HepG2 (cell line): ENCODE data around the gene COMP. TPM values are rescaled to one million over a fixed set of nuclear protein-coding genes. Genes with fewer than 3 reads are reported as not detected.

ENCODE experiments used
- ATAC-seq: fragments of 200-7000 bp; cut with Tn5 transposase; 3 replicates; pipeline ENCODE4 v1.9.1; 2020; ENCODE audit warnings: mild to moderate bottlenecking, moderate library complexity
- BruUV-seq: library from RNA; stranded (reverse); fragments of 400-500 nt; replicated peaks from 2 replicates; lab custom pipeline; 2021; lab: Mats Ljungman, UMichigan
- CTCF ChIA-PET: fragments of 300-600 bp; formaldehyde crosslinking; extraction: SDS; loops from one replicate; lab custom pipeline; 2021; ENCODE audit warnings: low total read pairs, inconsistent platforms, low intra/inter-chr PET ratio; lab: Yijun Ruan, JAX
- POLR2A ChIA-PET: fragments of 350-600 bp; sonication (Branson Sonifier 250); formaldehyde crosslinking; loops from one replicate; lab custom pipeline; 2020; ENCODE audit warnings: antibody characterized with exemption, inconsistent platforms; lab: Yijun Ruan, JAX
- DNase-seq: peaks from one replicate; pipeline ENCODE4 v3.0.0-alpha.2; 2015; ENCODE audit warnings: low spot score
- FAIRE-seq: peaks from 3 replicates; lab custom pipeline; 2011; peaks lifted over from hg19 to GRCh38; lab: Jason Lieb, UNC
- H2AFZ ChIP-seq: one replicate; pipeline ENCODE4 v1.6.1; 2011; ENCODE audit warnings: low read length, inconsistent platforms
- H3K27ac ChIP-seq: fragments of 300-600 bp; 3 replicates; pipeline ENCODE4 v1.8.0; 2011; ENCODE audit warnings: mixed run types, mild to moderate bottlenecking, mixed read lengths, low read length, inconsistent platforms; ENCODE audit not compliant: insufficient read depth; ENCODE audit errors: extremely low read length
- H3K27me3 ChIP-seq, 2 experiments: fragments of 200-600 bp in 1 of 2; 2 replicates in 1 of 2; 3 replicates in 1 of 2; pipeline versions ENCODE4 v1.6.0 to v1.8.0; 2011; ENCODE audit warnings: low read length in 2 of 2, mild to moderate bottlenecking in 2 of 2, moderate library complexity in 2 of 2, inconsistent platforms in 1 of 2; ENCODE audit not compliant: insufficient read depth in 2 of 2, control insufficient read depth in 1 of 2
- H3K36me3 ChIP-seq, 2 experiments: fragments of 200-600 bp in 1 of 2; replicated peaks in 1 of 2; 2 replicates in 1 of 2; 3 replicates in 1 of 2; pipeline versions ENCODE4 v1.5.1 to v1.8.0; 2011; ENCODE audit warnings: low read length in 2 of 2, inconsistent platforms in 1 of 2; ENCODE audit not compliant: insufficient read depth in 2 of 2, control insufficient read depth in 1 of 2
- H3K4me1 ChIP-seq: 2 replicates; pipeline ENCODE4 v1.5.1; 2012; ENCODE audit warnings: low read length, inconsistent platforms; ENCODE audit not compliant: insufficient read depth
- H3K4me2 ChIP-seq: 2 replicates; pipeline ENCODE4 v1.6.0; 2011; ENCODE audit warnings: low read depth, low read length, inconsistent platforms
- H3K4me3 ChIP-seq, 3 experiments: fragments of 200-600 bp in 1 of 3; sonication (generic), shearing (Covaris generic) in 1 of 3; replicated peaks in 1 of 3; 2 replicates each; pipeline ENCODE4 v1.5.1; 2011 to 2016; ENCODE audit warnings: low read length in 3 of 3, inconsistent platforms in 2 of 3, low read depth in 2 of 3, mild to moderate bottlenecking in 2 of 3, control low read depth in 1 of 3, mixed read lengths in 1 of 3; ENCODE audit not compliant: insufficient read depth in 1 of 3
- H3K79me2 ChIP-seq: one replicate; pipeline ENCODE4 v1.6.1; 2011; ENCODE audit warnings: low read length, inconsistent platforms; ENCODE audit not compliant: insufficient read depth
- H3K9ac ChIP-seq: 2 replicates; pipeline ENCODE4 v1.6.0; 2011; ENCODE audit warnings: mild to moderate bottlenecking, low read depth, low read length, inconsistent platforms; ENCODE audit not compliant: insufficient read depth
- H3K9me3 ChIP-seq: 2 replicates; pipeline ENCODE4 v1.5.1; 2012; ENCODE audit warnings: mild to moderate bottlenecking, low read length
- H4K20me1 ChIP-seq: 2 replicates; pipeline ENCODE4 v1.6.0; 2011; ENCODE audit warnings: inconsistent platforms, mild to moderate bottlenecking, low read length, moderate library complexity; ENCODE audit not compliant: insufficient read depth
- AGO1 ChIP-seq: fragments of 200-400 bp; formaldehyde crosslinking; IDR thresholded peaks from 2 replicates; pipeline ENCODE4 v1.6.1; 2017; ENCODE audit warnings: mild to moderate bottlenecking, low read depth, low read length, moderate library complexity; ENCODE audit not compliant: poor library complexity, severe bottlenecking
- AGO2 ChIP-seq: fragments of 200-400 bp; formaldehyde crosslinking; optimal IDR thresholded peaks from 2 replicates; pipeline ENCODE3; 2017; ENCODE audit warnings: mild to moderate bottlenecking, low read depth, low read length, moderate library complexity
- NFRKB ChIP-seq: fragments of 450-650 bp; IDR thresholded peaks from 2 replicates; pipeline ENCODE4 v1.6.1; 2017
- POLR2AphosphoS5 ChIP-seq: IDR thresholded peaks from 2 replicates; pipeline ENCODE4 v1.6.1; 2012; ENCODE audit warnings: low read depth, low read length
- POLR2G ChIP-seq: fragments of 200-400 bp; formaldehyde crosslinking; IDR thresholded peaks from 2 replicates; pipeline ENCODE4 v1.6.1; 2018; ENCODE audit warnings: mild to moderate bottlenecking, low read depth, low read length, moderate library complexity
- SKIL ChIP-seq: sonication (generic); formaldehyde crosslinking; IDR thresholded peaks from 2 replicates; pipeline ENCODE4 v1.8.0; 2022; ENCODE audit warnings: missing genetic modification reagents, mild to moderate bottlenecking, moderate library complexity, borderline replicate concordance
- ZBTB10 ChIP-seq: sonication (generic); formaldehyde crosslinking; IDR thresholded peaks from 2 replicates; pipeline ENCODE4 v1.4.0; 2020; ENCODE audit warnings: missing genetic modification reagents, borderline replicate concordance
- WGBS: methylation state at CpG from one replicate; pipeline ENCODE4 v1.1.6; 2017; ENCODE audit warnings: low lambda C conversion rate; 5-methylcytosine and 5-hydroxymethylcytosine counted together
- in situ Hi-C: cut with HindIII; loops from 2 replicates; pipeline ENCODE4 v1.10.0; 2017; ENCODE audit warnings: low pct_unique_long_range_greater_than_20kb; ENCODE audit not compliant: extremely low pct_ligation_motif_present
- intact Hi-C: fragments of 100-400 bp; cut with micrococcal nuclease; formaldehyde crosslinking; loops from one replicate; pipeline ENCODE4 v1.10.0; 2022; ENCODE audit not compliant: unreplicated experiment
- polyA plus RNA-seq, 8 experiments: library from polyadenylated mRNA; depleted of rRNA in 3 of 8; stranded (reverse) in 7 of 8; unstranded in 1 of 8; fragments of >200 nt; fragmentation: Illumina TruSeq in 4 of 8; extraction: Trizol in 4 of 8; gene quantifications; 2 replicates each; pipeline versions ENCODE4 v1.2.1 to v1.2.3, GENCODE V29; 2011 to 2016; ENCODE audit warnings: low read depth in 4 of 8, missing spikeins in 1 of 8, mixed read lengths in 1 of 8; ENCODE audit not compliant: insufficient read depth in 1 of 8
- total RNA-seq, 5 experiments: library from RNA; depleted of rRNA; stranded (reverse); fragments of >200 nt; fragmentation: Illumina TruSeq; extraction: Trizol; gene quantifications; 2 replicates each; pipeline ENCODE4 v1.2.3, GENCODE V29; 2016; ENCODE audit warnings: low read depth in 1 of 5

The COMP gene
- total and polyA plus RNA-seq, 2 of the 13 experiments (the other 11 are each of a cell fraction or from before 2014, with no cell fraction given), result 0.04 to 0.13 TPM

GRCh38 chr19:18774782-18775444, 16.2 kb downstream of the COMP start:
- BruUV-seq, result no TSS peak
- H3K27me3 ChIP-seq, result 0 out of 5 replicates have a peak, but pooled peaks cover 0 to 4% of the 10 kb centered on the region in 2 experiments
- FAIRE-seq (no peak), ATAC-seq (no peak), DNase-seq (no peak)
- H3K4me1 ChIP-seq, result peaks cover 10% of the 10 kb centered on the region
- POLR2A ChIA-PET, result no interaction called here
- H3K79me2 ChIP-seq, result no peaks in the 10 kb centered on the region
- H3K9me3 ChIP-seq, result no peaks in the 10 kb centered on the region
- no peak overlapping the region for H3K4me2 ChIP-seq
- in situ Hi-C loops (no loop called here), intact Hi-C loops (no loop called here)
- no peak overlapping the region for H3K4me3 ChIP-seq
- H3K36me3 ChIP-seq, result no peaks in the 10 kb centered on the region
- no peak overlapping the region for H3K27ac ChIP-seq
- H4K20me1 ChIP-seq, result no peaks in the 10 kb centered on the region
- WGBS, result 89% methylated on average over 16 of the region's 40 CpGs
- H2AFZ ChIP-seq, result no peak overlapping the region
- CTCF ChIA-PET, result no interaction called here
- H3K9ac ChIP-seq, result no peak overlapping the region
- TF ChIP-seq POLR2G (peak; percentile 33; the same call in 1 of the 2 replicates), NFRKB (no peak), AGO2 (peak; percentile 84)

- Histone ChIP-seq H3K9ac (no peak overlapping the region), H3K27ac (no peak overlapping the region), H3K9me3 (no peaks in the 10 kb centered on the region), H3K27me3 (no peaks in the 10 kb centered on the region), H3K4me3 (no peak overlapping the region), H3K36me3 (no peaks in the 10 kb centered on the region), H3K4me2 (no peak overlapping the region), H3K79me2 (no peaks in the 10 kb centered on the region), H2AFZ (no peak overlapping the region), H3K4me1 (peaks cover 2% of the 10 kb centered on the region), H4K20me1 (no peaks in the 10 kb centered on the region)
- ChIA-PET CTCF (no interaction called here), POLR2A (no interaction called here)
- 81% methylated on average over 8 of the region's 11 CpGs for WGBS
- intact Hi-C loops (no loop called here), in situ Hi-C loops (no loop called here)
- no peak for DNase-seq
- FAIRE-seq, result no peak
- TF ChIP-seq POLR2AphosphoS5 (no peak), SKIL (CRISPR knock-in tag) (no peak), AGO1 (peak; percentile 78), ZBTB10 (CRISPR knock-in tag) (no peak)
- ATAC-seq, result no peak
- no TSS peak for BruUV-seq
These were observed 17.0 kb downstream of the COMP start for GRCh38 chr19:18774107-18774506.
